RWPE1 (cell line): ENCODE measurements around the gene PIH1D1.
"Not testable (repeated sequence)": the region's sequence is repeated elsewhere in the genome, so short reads cannot be mapped to it uniquely, and the experiment has no call there.

Experiments used
- CTCF ChIA-PET: fragments of 350-600 bp; sonication (Branson Sonifier 250); formaldehyde crosslinking; extraction: SDS; loops from one replicate; lab custom pipeline; 2021; lab: Yijun Ruan, JAX
- POLR2A ChIA-PET: fragments of 400-600 bp; formaldehyde crosslinking; extraction: SDS; loops from one replicate; lab custom pipeline; 2020; ENCODE audit warnings: antibody characterized with exemption; ENCODE audit not compliant: low non-redundant PET; lab: Yijun Ruan, JAX
- DNase-seq: peaks from one replicate; pipeline ENCODE4 v3.0.0; 2012; ENCODE audit warnings: low spot score
- H3K27ac ChIP-seq: fragments of 450-650 bp; 2 replicates; pipeline ENCODE4 v1.5.1; 2017
- TF ChIP-seq, protein P1 (sequence below): fragments of 450-650 bp; conservative IDR thresholded peaks from 2 replicates; pipeline ENCODE4 v1.5.1; 2017; ENCODE audit warnings: low read depth, mild to moderate bottlenecking

The PIH1D1 gene

DNA sequence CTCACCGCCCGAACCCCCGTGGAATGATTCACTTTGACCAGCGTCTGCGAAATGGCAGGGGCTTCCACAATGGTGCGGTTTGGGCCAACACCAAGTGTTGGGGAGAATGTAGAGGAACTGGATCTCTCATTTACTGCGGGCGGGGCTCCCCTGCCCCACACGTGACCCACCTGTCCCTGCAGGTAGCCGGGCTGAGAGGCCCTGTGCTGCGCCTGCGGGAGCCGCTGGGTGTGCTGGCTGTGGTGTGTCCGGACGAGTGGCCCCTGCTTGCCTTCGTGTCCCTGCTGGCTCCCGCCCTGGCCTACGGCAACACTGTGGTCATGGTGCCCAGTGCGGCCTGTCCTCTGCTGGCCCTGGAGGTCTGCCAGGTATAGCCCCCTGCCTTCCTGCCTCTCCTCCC lies 16.6 kb upstream of the PIH1D1 start:
- CTCF ChIA-PET, result no interaction called here
- peak overlapping the region; percentile 80 for H3K27ac ChIP-seq
- POLR2A ChIA-PET, result interaction anchor here (1.1 kb wide), 1 partner anchor 15 kb away, joined by 3 read pairs; the partner anchor contains the start of gene ALDH16A1
- peak; percentile 66 for DNase-seq
- TF ChIP-seq, protein P1, sequence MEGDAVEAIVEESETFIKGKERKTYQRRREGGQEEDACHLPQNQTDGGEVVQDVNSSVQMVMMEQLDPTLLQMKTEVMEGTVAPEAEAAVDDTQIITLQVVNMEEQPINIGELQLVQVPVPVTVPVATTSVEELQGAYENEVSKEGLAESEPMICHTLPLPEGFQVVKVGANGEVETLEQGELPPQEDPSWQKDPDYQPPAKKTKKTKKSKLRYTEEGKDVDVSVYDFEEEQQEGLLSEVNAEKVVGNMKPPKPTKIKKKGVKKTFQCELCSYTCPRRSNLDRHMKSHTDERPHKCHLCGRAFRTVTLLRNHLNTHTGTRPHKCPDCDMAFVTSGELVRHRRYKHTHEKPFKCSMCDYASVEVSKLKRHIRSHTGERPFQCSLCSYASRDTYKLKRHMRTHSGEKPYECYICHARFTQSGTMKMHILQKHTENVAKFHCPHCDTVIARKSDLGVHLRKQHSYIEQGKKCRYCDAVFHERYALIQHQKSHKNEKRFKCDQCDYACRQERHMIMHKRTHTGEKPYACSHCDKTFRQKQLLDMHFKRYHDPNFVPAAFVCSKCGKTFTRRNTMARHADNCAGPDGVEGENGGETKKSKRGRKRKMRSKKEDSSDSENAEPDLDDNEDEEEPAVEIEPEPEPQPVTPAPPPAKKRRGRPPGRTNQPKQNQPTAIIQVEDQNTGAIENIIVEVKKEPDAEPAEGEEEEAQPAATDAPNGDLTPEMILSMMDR, result no peak

DNA sequence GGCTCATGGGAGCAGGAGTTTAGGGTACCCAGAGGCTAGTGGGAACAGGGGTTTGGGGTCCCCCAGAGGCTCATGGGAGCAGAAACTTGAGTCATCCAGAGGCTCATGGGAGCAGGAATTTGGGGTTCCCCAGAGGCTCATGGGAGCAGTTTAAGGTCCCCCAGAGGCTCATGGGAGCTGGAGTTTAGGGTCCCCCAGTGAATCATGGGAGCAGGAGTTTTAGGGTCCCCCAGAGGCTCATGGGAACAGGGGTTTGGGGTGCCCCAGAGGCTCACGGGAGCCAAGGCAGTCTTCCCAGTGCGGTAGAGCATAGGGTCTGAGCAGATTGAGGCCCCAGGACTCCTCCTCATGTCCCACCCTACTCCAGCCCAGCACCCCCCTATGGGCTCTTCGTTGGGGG lies 13.8 kb upstream of the PIH1D1 start:
- no peak for DNase-seq
- TF ChIP-seq, protein P1, result no peak
- ChIA-PET CTCF (no interaction called here), POLR2A (no interaction called here)
- H3K27ac ChIP-seq, result no peak overlapping the region

DNA sequence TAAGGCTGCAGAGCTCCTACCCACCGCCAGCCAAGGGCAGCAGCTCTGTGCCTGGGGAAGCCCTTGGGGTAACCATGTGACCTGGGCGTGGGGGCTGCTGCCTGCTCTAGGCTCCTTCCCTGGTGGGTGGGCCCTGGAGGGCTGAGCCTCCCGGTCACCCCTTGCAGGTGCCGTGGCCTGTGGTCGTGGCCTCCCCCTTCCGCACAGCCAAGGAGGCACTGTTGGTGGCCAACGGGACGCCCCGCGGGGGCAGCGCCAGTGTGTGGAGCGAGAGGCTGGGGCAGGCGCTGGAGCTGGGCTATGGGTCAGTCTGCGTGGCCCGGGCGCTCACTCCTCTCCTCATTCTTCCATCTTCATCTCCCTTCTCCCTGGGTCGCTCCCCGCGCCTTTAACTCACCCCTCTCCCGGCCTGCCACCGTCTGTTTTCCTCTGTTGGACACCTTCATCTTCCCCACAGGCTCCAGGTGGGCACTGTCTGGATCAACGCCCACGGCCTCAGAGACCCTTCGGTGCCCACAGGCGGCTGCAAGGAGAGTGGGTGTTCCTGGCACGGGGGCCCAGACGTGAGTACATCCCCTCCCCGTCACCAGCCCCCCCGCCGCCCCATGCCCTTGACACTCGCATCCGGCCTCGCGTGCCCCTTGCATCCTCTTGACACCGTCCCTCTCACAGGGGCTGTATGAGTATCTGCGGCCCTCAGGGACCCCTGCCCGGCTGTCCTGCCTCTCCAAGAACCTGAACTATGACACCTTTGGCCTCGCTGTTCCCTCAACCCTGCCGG lies 12.5 kb upstream of the PIH1D1 start:
- peak overlapping the region; percentile 6; the same call in 1 of the 2 replicates for H3K27ac ChIP-seq
- TF ChIP-seq, protein P1, result no peak
- no peak for DNase-seq
- ChIA-PET POLR2A (no interaction called here), CTCF (interaction anchor here (1.7 kb wide), 1 partner anchor 9 kb away, joined by 3 read pairs; the partner anchor contains the start of gene FLT3LG)

DNA sequence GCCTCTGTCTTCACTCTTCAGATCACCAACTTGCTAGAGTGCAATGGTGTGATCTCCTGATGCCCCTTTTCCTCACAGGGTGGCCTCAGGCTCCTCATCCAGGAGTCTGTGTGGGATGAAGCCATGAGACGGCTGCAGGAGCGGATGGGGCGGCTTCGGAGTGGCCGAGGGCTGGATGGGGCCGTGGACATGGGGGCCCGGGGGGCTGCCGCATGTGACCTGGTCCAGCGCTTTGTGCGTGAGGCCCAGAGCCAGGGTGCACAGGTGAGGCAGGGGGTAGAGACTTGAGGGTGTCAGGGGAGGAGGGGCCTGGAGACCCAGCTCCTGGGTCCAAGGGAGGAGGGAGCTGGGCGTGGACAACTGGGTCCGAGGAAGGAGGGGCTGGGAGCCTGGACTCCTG lies 10.9 kb upstream of the PIH1D1 start:
- TF ChIP-seq, protein P1, result no peak
- POLR2A ChIA-PET, result no interaction called here
- no peak overlapping the region for H3K27ac ChIP-seq
- CTCF ChIA-PET, result interaction anchor here (0.7 kb wide), 1 partner anchor 36 kb away, joined by 4 read pairs; no protein-coding TSS in a partner anchor
- no peak for DNase-seq

DNA sequence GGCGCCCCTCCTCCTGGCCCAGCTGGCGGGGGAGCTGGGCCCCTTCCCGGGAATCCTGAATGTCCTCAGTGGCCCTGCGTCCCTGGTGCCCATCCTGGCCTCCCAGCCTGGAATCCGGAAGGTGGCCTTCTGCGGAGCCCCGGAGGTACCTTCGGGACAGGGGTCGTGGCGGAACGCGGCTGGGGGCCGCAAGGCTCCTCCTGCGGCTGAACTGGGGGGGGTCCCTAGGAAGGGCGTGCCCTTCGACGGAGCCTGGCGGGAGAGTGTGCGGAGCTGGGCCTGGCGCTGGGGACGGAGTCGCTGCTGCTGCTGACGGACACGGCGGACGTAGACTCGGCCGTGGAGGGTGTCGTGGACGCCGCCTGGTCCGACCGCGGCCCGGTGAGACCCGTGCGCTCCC lies 10.0 kb upstream of the PIH1D1 start:
- ChIA-PET CTCF (no interaction called here), POLR2A (no interaction called here)
- no peak for DNase-seq
- no peak overlapping the region for H3K27ac ChIP-seq
- TF ChIP-seq, protein P1, result no peak

DNA sequence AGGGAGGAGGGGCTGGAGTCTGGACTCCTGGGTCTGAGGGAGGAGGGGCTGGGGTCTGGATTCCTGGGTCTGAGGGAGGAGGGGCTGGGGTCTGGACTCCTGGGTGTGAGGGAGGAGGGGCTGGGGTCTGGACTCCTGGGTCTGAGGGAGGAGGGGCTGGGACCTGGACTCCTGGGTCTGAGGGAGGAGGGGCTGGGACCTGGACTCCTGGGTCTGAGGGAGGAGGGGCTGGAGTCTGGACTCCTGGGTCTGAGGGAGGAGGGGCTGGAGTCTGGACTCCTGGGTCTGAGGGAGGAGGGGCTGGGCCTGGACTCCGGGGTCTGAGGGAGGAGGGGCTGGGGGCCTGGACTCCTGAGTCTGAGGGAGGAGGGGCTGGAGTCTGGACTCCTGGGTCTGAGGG lies 9.5 kb upstream of the PIH1D1 start:
- CTCF ChIA-PET, POLR2A ChIA-PET, DNase-seq, H3K27ac ChIP-seq: not testable (repeated sequence)

DNA sequence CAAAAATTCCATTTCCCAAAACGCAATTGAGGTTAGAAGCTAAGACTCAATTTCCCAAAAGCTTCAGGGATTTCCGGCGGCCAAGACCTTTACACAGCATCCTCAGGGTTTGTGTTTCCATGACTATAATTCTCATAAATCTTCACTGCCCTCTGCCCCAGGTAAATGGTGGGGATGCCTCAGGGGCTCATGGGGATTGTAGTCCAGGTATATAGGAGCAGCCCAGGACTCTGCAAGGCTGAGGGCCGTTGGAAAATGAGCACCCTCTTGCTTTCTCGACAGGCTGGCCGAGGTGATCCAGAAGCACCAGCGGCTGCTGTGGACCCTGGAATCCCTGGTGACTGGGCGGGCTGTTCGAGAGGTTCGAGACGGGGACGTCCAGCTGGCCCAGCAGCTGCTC lies 7.8 kb upstream of the PIH1D1 start:
- ChIA-PET POLR2A (no interaction called here), CTCF (interaction anchor here (0.5 to 0.6 kb wide), 2 partner anchors 8 to 19 kb away, joined by 3 to 5 read pairs; partner anchors contain the start of gene PIH1D1)
- TF ChIP-seq, protein P1, result no peak
- no peak overlapping the region for H3K27ac ChIP-seq
- no peak for DNase-seq
